Neural cell (in vitro differentiated cells): ENCODE results near the gene SLC5A9. TPM values are rescaled to one million over a fixed set of nuclear protein-coding genes. Genes with fewer than 3 reads are reported as not detected.

Experiments
- H2AFZ ChIP-seq: fragments of 200-600, 300-800 bp; sonication (generic), shearing (Covaris generic); 2 replicates; pipeline ENCODE4 v1.6.0; 2014; ENCODE audit warnings: low read depth, mild to moderate bottlenecking, antibody characterized with exemption, low read length, moderate library complexity
- H3F3A ChIP-seq: fragments of 200-600 bp; shearing (Covaris generic); 2 replicates; pipeline ENCODE4 v1.6.1; 2016; ENCODE audit warnings: mild to moderate bottlenecking, moderate library complexity, mixed read lengths, antibody characterized with exemption, low read length; ENCODE audit not compliant: insufficient read depth, poor library complexity, severe bottlenecking
- H3K27ac ChIP-seq: fragments of 200-600, 300-800 bp; sonication (generic), shearing (Covaris generic); 2 replicates; pipeline ENCODE4 v1.5.1; 2014; ENCODE audit warnings: mild to moderate bottlenecking, low read length, moderate library complexity
- H3K27me3 ChIP-seq: fragments of 300-800, 200-600 bp; sonication (generic), shearing (Covaris generic); 2 replicates; pipeline ENCODE4 v1.6.0; 2014; ENCODE audit warnings: mild to moderate bottlenecking, low read depth, low read length, moderate library complexity; ENCODE audit not compliant: insufficient read depth
- H3K36me3 ChIP-seq: fragments of 300-800, 200-600 bp; sonication (generic), shearing (Covaris generic); 2 replicates; pipeline ENCODE4 v1.5.1; 2014; ENCODE audit warnings: mild to moderate bottlenecking, antibody characterized with exemption, low read length, moderate library complexity; ENCODE audit not compliant: insufficient read depth
- H3K4me2 ChIP-seq: fragments of 300-800, 200-600 bp; sonication (generic), shearing (Covaris generic); 2 replicates; pipeline ENCODE4 v1.6.0; 2014; ENCODE audit warnings: mild to moderate bottlenecking, low read length
- H3K4me3 ChIP-seq: fragments of 300-800, 200-600 bp; sonication (generic), shearing (Covaris generic); 2 replicates; pipeline ENCODE4 v1.5.1; 2014; ENCODE audit warnings: mild to moderate bottlenecking, low read length, moderate library complexity
- H3K79me2 ChIP-seq: fragments of 200-600 bp; shearing (Covaris generic); replicated peaks from 2 replicates; pipeline ENCODE4 v1.6.0; 2014; ENCODE audit warnings: mild to moderate bottlenecking, low read length, moderate library complexity; ENCODE audit not compliant: insufficient read depth
- H3K9ac ChIP-seq: fragments of 300-800, 200-600 bp; sonication (generic), shearing (Covaris generic); 2 replicates; pipeline ENCODE4 v1.6.1; 2016; ENCODE audit warnings: mild to moderate bottlenecking, low read length, mixed read lengths
- H3K9me2 ChIP-seq: fragments of 200-600 bp; shearing (Covaris generic); 2 replicates; pipeline ENCODE4 v1.6.1; 2016; ENCODE audit warnings: mild to moderate bottlenecking, low read length, mixed read lengths; ENCODE audit not compliant: insufficient read depth
- H3K9me3 ChIP-seq: fragments of 200-600, 300-800 bp; sonication (generic), shearing (Covaris generic); 2 replicates; pipeline ENCODE4 v1.6.1; 2016; ENCODE audit warnings: mild to moderate bottlenecking, mixed run types, low read length, moderate library complexity, mixed read lengths
- H4K20me1 ChIP-seq: fragments of 200-600 bp; shearing (Covaris generic); 2 replicates; pipeline ENCODE4 v1.6.1; 2016; ENCODE audit warnings: mild to moderate bottlenecking, mixed run types; ENCODE audit not compliant: insufficient read depth
- EP300 ChIP-seq: fragments of 450-650 bp; conservative IDR thresholded peaks from 2 replicates; pipeline ENCODE4 v1.6.1; 2014; ENCODE audit warnings: antibody characterized with exemption, mild to moderate bottlenecking, moderate library complexity; ENCODE audit not compliant: poor library complexity, severe bottlenecking
- EZH2 ChIP-seq: fragments of 200-600, 300-800 bp; shearing (Covaris generic), sonication (generic); IDR thresholded peaks from 2 replicates; pipeline ENCODE4 v1.6.1; 2014; ENCODE audit warnings: antibody characterized with exemption, low read length, borderline replicate concordance, mild to moderate bottlenecking; ENCODE audit not compliant: insufficient read depth, poor library complexity, severe bottlenecking
- MXI1 ChIP-seq: fragments of 450-650 bp; conservative IDR thresholded peaks from 2 replicates; pipeline ENCODE4 v1.6.1; 2014; ENCODE audit warnings: antibody characterized with exemption, mild to moderate bottlenecking; ENCODE audit not compliant: poor library complexity, severe bottlenecking
- POLR2AphosphoS5 ChIP-seq: IDR thresholded peaks from 2 replicates; pipeline ENCODE4 v1.6.1; 2012
- RAD21 ChIP-seq: fragments of 450-650 bp; conservative IDR thresholded peaks from 2 replicates; pipeline ENCODE4 v1.6.1; 2014; ENCODE audit warnings: antibody characterized with exemption, mild to moderate bottlenecking, moderate library complexity
- SMC3 ChIP-seq: fragments of 450-650 bp; conservative IDR thresholded peaks from 2 replicates; pipeline ENCODE4 v1.6.1; 2014; ENCODE audit warnings: antibody characterized with exemption, mild to moderate bottlenecking, moderate library complexity; ENCODE audit not compliant: poor library complexity
- TAF1 ChIP-seq: IDR thresholded peaks from 2 replicates; pipeline ENCODE4 v1.6.1; 2012; ENCODE audit warnings: low read depth
- polyA plus RNA-seq: library from polyadenylated mRNA; depleted of rRNA; stranded (reverse); fragments of >200 nt; gene quantifications from 2 replicates; pipeline ENCODE4 v1.2.3, GENCODE V29; 2014
- TF ChIP-seq, protein P1 (sequence below): IDR thresholded peaks from 2 replicates; pipeline ENCODE4 v1.6.1; 2012; ENCODE audit warnings: borderline replicate concordance
- TF ChIP-seq, protein P2 (sequence below): fragments of 450-650 bp; IDR thresholded peaks from 2 replicates; pipeline ENCODE4 v1.5.1; 2014; ENCODE audit warnings: antibody characterized with exemption, mild to moderate bottlenecking, moderate library complexity; ENCODE audit not compliant: poor library complexity, severe bottlenecking

The SLC5A9 gene
- polyA plus RNA-seq, 1 donor from 2014 or later = not detected

DNA sequence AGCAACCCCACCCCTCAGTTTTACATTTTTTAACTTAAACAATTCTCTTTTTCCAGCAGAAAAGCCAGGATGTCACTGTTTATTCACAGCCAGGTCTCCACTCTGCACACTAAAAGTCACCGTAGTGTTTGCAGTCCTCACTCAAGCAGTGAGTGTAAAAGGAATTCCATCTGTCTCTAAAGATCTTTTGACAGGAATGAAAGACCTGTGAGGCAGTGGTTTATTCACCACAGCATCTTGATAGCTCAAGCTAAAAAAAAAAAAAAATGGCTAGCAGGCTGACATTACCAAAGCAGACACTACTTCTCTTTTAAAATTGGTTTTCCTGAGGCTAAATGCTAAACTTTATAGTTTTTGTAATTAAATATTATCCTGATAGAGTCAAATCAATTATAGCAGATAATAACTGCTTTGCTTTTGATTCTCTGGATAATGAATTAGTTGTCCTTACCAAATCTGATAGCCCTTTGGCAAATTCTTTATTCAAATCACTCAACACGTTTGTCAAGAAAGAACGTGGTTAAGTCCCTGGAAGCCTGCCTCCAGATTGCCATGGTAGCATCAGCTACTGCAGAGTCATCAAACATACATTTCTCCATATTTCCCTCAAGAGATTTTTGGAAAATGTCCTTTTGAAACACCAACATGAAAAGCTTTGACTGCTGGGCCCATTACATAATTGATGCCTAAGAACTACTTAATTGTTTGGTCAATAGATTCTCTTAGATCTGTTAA, 22.2 kb upstream of the SLC5A9 start:
- H3K4me2 ChIP-seq = no peak overlapping the region
- H3K9me3 ChIP-seq = no peaks in the 10 kb centered on the region
- H3K36me3 ChIP-seq = no peaks in the 10 kb centered on the region
- no peak for TF ChIP-seq EP300
- no peak for TF ChIP-seq SMC3
- TF ChIP-seq, protein P1, sequence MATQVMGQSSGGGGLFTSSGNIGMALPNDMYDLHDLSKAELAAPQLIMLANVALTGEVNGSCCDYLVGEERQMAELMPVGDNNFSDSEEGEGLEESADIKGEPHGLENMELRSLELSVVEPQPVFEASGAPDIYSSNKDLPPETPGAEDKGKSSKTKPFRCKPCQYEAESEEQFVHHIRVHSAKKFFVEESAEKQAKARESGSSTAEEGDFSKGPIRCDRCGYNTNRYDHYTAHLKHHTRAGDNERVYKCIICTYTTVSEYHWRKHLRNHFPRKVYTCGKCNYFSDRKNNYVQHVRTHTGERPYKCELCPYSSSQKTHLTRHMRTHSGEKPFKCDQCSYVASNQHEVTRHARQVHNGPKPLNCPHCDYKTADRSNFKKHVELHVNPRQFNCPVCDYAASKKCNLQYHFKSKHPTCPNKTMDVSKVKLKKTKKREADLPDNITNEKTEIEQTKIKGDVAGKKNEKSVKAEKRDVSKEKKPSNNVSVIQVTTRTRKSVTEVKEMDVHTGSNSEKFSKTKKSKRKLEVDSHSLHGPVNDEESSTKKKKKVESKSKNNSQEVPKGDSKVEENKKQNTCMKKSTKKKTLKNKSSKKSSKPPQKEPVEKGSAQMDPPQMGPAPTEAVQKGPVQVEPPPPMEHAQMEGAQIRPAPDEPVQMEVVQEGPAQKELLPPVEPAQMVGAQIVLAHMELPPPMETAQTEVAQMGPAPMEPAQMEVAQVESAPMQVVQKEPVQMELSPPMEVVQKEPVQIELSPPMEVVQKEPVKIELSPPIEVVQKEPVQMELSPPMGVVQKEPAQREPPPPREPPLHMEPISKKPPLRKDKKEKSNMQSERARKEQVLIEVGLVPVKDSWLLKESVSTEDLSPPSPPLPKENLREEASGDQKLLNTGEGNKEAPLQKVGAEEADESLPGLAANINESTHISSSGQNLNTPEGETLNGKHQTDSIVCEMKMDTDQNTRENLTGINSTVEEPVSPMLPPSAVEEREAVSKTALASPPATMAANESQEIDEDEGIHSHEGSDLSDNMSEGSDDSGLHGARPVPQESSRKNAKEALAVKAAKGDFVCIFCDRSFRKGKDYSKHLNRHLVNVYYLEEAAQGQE = no peak
- TF ChIP-seq EZH2 = no peak
- TF ChIP-seq, protein P2, sequence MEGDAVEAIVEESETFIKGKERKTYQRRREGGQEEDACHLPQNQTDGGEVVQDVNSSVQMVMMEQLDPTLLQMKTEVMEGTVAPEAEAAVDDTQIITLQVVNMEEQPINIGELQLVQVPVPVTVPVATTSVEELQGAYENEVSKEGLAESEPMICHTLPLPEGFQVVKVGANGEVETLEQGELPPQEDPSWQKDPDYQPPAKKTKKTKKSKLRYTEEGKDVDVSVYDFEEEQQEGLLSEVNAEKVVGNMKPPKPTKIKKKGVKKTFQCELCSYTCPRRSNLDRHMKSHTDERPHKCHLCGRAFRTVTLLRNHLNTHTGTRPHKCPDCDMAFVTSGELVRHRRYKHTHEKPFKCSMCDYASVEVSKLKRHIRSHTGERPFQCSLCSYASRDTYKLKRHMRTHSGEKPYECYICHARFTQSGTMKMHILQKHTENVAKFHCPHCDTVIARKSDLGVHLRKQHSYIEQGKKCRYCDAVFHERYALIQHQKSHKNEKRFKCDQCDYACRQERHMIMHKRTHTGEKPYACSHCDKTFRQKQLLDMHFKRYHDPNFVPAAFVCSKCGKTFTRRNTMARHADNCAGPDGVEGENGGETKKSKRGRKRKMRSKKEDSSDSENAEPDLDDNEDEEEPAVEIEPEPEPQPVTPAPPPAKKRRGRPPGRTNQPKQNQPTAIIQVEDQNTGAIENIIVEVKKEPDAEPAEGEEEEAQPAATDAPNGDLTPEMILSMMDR = no peak
- no peak for TF ChIP-seq TAF1
- TF ChIP-seq MXI1 = no peak
- no peak for TF ChIP-seq POLR2AphosphoS5
- no peak for TF ChIP-seq RAD21
- H2AFZ ChIP-seq = no peak overlapping the region
- H3K27me3 ChIP-seq = no peaks in the 10 kb centered on the region
- no peaks in the 10 kb centered on the region for H3K79me2 ChIP-seq
- no peaks in the 10 kb centered on the region for H3K9me2 ChIP-seq
- H3K4me3 ChIP-seq = no peak overlapping the region
- H3K9ac ChIP-seq = no peak overlapping the region
- no peaks in the 10 kb centered on the region for H4K20me1 ChIP-seq
- no peak overlapping the region for H3K27ac ChIP-seq
- H3F3A ChIP-seq = no peaks in the 10 kb centered on the region

DNA sequence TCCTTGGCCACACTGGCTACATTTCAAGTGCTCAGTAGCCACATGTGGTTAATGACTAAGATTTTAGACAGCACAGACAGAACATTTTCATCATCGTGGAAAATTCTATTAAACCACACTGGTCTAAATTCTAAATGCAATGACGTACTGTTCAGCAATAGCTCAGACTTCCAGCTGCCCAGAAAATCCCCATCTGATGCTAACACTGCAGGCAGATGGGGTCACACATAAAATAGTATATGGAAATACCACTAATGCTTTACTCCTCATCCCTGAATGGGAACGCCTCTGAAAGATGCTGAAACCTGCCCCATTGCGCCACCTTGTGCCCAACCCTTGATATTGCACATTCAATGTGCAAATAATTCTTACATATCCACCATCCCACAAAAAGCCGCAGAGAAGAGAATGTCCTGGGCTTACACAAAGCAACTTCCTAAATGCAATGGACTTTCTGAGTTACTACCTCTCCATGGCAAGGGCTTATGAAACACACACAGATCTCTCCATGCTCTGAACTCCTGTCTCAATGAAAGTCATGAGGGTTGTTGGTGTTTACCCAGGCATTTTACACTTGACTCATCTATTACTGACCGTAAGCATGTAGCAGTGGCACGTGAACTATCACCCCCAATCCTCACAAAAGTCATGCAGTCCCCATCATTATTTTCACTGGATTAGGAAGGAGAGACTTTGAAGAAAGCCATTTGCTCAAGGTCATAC, 20.3 kb upstream of the SLC5A9 start:
- H3K4me3 ChIP-seq = no peak overlapping the region
- H3K79me2 ChIP-seq = no peaks in the 10 kb centered on the region
- H3K27ac ChIP-seq = no peak overlapping the region
- no peak for TF ChIP-seq POLR2AphosphoS5
- TF ChIP-seq TAF1 = no peak
- TF ChIP-seq MXI1 = no peak
- TF ChIP-seq EZH2 = no peak
- TF ChIP-seq, protein P1 = no peak
- TF ChIP-seq SMC3 = peak; percentile 93
- peak; percentile 88 for TF ChIP-seq RAD21
- TF ChIP-seq, protein P2 = peak; percentile 91
- no peak for TF ChIP-seq EP300
- H3K4me2 ChIP-seq = no peak overlapping the region
- no peaks in the 10 kb centered on the region for H3F3A ChIP-seq
- H3K9me3 ChIP-seq = no peaks in the 10 kb centered on the region
- H2AFZ ChIP-seq = no peak overlapping the region
- no peak overlapping the region for H3K9ac ChIP-seq
- no peaks in the 10 kb centered on the region for H3K27me3 ChIP-seq
- H4K20me1 ChIP-seq = no peaks in the 10 kb centered on the region
- H3K36me3 ChIP-seq = no peaks in the 10 kb centered on the region
- no peaks in the 10 kb centered on the region for H3K9me2 ChIP-seq
